GM23248 (cell line): ENCODE measurements around the gene IKZF3.

ENCODE experiments used
- EZH2 ChIP-seq: fragments of 200-600 bp; sonication (generic); IDR thresholded peaks from 2 replicates; pipeline ENCODE4 v1.6.1; 2018; ENCODE audit warnings: antibody characterized with exemption, mild to moderate bottlenecking; ENCODE audit not compliant: insufficient read depth, poor library complexity, severe bottlenecking
- EZH2phosphoT487 ChIP-seq: fragments of 200-600 bp; sonication (generic); IDR thresholded peaks from 2 replicates; pipeline ENCODE4 v1.6.1; 2018; ENCODE audit warnings: antibody characterized with exemption, moderate library complexity, mild to moderate bottlenecking, low read depth; ENCODE audit not compliant: insufficient read depth

DNA sequence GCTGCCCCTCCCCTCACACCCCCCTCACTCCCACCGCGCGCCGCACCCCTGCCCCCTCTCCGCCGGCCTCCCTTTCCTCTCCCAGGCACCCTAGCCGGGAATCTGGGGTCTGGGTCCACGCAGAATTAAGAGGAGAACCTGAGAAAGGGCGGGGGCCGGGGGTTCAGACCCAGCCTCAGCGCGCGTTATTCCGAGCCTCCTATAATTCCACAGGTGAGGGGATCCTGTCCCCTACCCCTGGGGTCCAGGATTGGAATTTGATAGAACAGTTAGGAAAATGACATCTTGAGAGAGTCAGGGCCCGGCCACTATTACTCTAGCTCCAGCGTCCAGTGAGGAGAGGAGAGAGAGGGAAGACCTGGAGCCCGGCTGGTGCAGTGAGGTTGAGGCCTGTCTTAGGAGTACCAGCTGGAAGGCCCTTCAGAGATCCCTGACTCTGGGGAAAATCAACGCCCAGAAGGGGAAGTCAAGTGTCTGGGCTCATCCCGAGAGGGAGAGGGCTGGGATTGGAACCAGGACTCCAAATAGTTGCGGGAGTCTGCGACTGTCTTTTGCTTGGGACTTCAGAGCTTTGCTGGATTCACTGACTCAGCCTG lies 109.1 kb downstream of the IKZF3 start:
- no peak for TF ChIP-seq EZH2
- no peak for TF ChIP-seq EZH2phosphoT487
